GM23338 (cell line): ENCODE measurements around the gene CUX1.

Source experiments
- CTCF ChIP-seq, 2 experiments: fragments of 200-600 bp in 1 of 2; sonication (generic) in 1 of 2; conservative IDR thresholded peaks; 2 replicates each; pipeline versions ENCODE4 v1.5.1 to v1.6.1; 2016 to 2017; ENCODE audit warnings: antibody characterized with exemption in 2 of 2, low read depth in 2 of 2, mild to moderate bottlenecking in 2 of 2, moderate library complexity in 1 of 2
- EZH2 ChIP-seq: fragments of 200-600 bp; sonication (generic); IDR thresholded peaks from one replicate; pipeline ENCODE4 v1.8.0; 2017; ENCODE audit warnings: antibody characterized with exemption, mild to moderate bottlenecking, low read depth; ENCODE audit not compliant: unreplicated experiment

GRCh38 chr7:101987494-101987893, 170.1 kb downstream of the CUX1 start:
- TF ChIP-seq CTCF (conservative IDR thresholded peaks at IDR 0.05; ENCODE audit: low read depth in 2 of 2): no peak
- no peak for TF ChIP-seq EZH2
